A549 (cell line): ENCODE measurements around the gene FUT8. TPM values are rescaled to one million over a fixed set of nuclear protein-coding genes. Genes with fewer than 3 reads are reported as not detected.
"Not testable (repeated sequence)": the region's sequence is repeated elsewhere in the genome, so short reads cannot be mapped to it uniquely, and the experiment has no call there.

Source experiments
- ATAC-seq, 2 experiments: fragments of 200-7000 bp in 1 of 2; fragments of >200 bp in 1 of 2; cut with Nextera tagmentation in 1 of 2; cut with Tn5 transposase in 1 of 2; 3 replicates each; pipeline versions ENCODE4 v1.8.0 to v1.9.1; 2018 to 2020; ENCODE audit warnings: mild to moderate bottlenecking in 1 of 2, moderate library complexity in 1 of 2
- CTCF ChIA-PET: fragments of 300-600 bp; sonication (Branson Sonifier 250); formaldehyde crosslinking; extraction: SDS; loops from one replicate; lab custom pipeline; 2021; ENCODE audit warnings: antibody characterized with exemption, inconsistent platforms; lab: Yijun Ruan, JAX
- POLR2A ChIA-PET: fragments of 350-600 bp; formaldehyde crosslinking; extraction: SDS; loops from one replicate; lab custom pipeline; 2021; ENCODE audit warnings: antibody characterized with exemption, inconsistent platforms; lab: Yijun Ruan, JAX
- DNase-seq, 2 experiments: peaks; one replicate each; pipeline versions ENCODE4 v3.0.0 to v3.0.0-alpha.2; 2011 to 2016; ENCODE audit warnings: low read depth in 1 of 2, low spot score in 1 of 2
- FAIRE-seq: peaks from 2 replicates; lab custom pipeline; 2011; peaks lifted over from hg19 to GRCh38; lab: Jason Lieb, UNC
- H3K27ac ChIP-seq, 2 experiments: fragments of >200 bp; sonication (Bioruptor Twin); formaldehyde crosslinking; 3 replicates each; pipeline ENCODE4 v1.5.1; 2016 to 2017
- H3K4me1 ChIP-seq: fragments of >200 bp; sonication (Bioruptor Twin); formaldehyde crosslinking; 3 replicates; pipeline ENCODE4 v1.6.1; 2016
- H3K4me2 ChIP-seq: fragments of >200 bp; sonication (Bioruptor Twin); formaldehyde crosslinking; 3 replicates; pipeline ENCODE4 v1.6.1; 2016
- H3K4me3 ChIP-seq: fragments of >200 bp; sonication (Bioruptor Twin); formaldehyde crosslinking; 3 replicates; pipeline ENCODE4 v1.5.1; 2016
- H3K9me3 ChIP-seq: fragments of >200 bp; sonication (Bioruptor Twin); formaldehyde crosslinking; 3 replicates; pipeline ENCODE4 v1.6.1; 2016
- CBX2 ChIP-seq: fragments of 200-600 bp; sonication (generic); IDR thresholded peaks from 2 replicates; pipeline ENCODE4 v1.6.1; 2016; ENCODE audit warnings: low read depth, mild to moderate bottlenecking, borderline replicate concordance
- ESRRA ChIP-seq: fragments of 150-350 bp; IDR thresholded peaks from 2 replicates; pipeline ENCODE4 v1.6.1; 2014; ENCODE audit warnings: mild to moderate bottlenecking, low read length, borderline replicate concordance
- FOSL2 ChIP-seq, 2 experiments: fragments of 450-650 bp in 1 of 2; fragments of >200 bp in 1 of 2; sonication (Bioruptor Twin) in 1 of 2; formaldehyde crosslinking; IDR thresholded peaks; 2 replicates each; pipeline versions ENCODE4 v1.5.0 to v1.6.1; 2016 to 2020; ENCODE audit warnings: mild to moderate bottlenecking in 1 of 2, moderate library complexity in 1 of 2
- GATA3 ChIP-seq: IDR thresholded peaks from 2 replicates; pipeline ENCODE4 v1.6.1; 2012; ENCODE audit warnings: borderline replicate concordance
- HDAC2 ChIP-seq: fragments of 200-600 bp; sonication (generic); IDR thresholded peaks from 2 replicates; pipeline ENCODE4 v1.6.1; 2016
- KDM1A ChIP-seq: fragments of 200-600 bp; sonication (generic); IDR thresholded peaks from 2 replicates; pipeline ENCODE4 v1.6.1; 2016; ENCODE audit warnings: low read depth, mild to moderate bottlenecking
- MAZ ChIP-seq: fragments of 150-350 bp; IDR thresholded peaks from 2 replicates; pipeline ENCODE4 v1.6.1; 2014; ENCODE audit warnings: antibody characterized with exemption, low read depth, low read length, borderline replicate concordance
- POLR2A ChIP-seq: IDR thresholded peaks from 2 replicates; pipeline ENCODE4 v1.6.1; 2012; ENCODE audit warnings: mild to moderate bottlenecking, low read length
- RCOR1 ChIP-seq: fragments of 150-350 bp; IDR thresholded peaks from 2 replicates; pipeline ENCODE4 v1.6.1; 2014; ENCODE audit warnings: antibody characterized with exemption, low read length, low read depth
- RFX5 ChIP-seq: fragments of 450-650 bp; IDR thresholded peaks from 2 replicates; pipeline ENCODE4 v1.7.1; 2014; ENCODE audit warnings: antibody characterized with exemption, mild to moderate bottlenecking, moderate library complexity
- RNF2 ChIP-seq: fragments of 200-600 bp; sonication (generic); IDR thresholded peaks from 2 replicates; pipeline ENCODE4 v1.6.1; 2016; ENCODE audit warnings: low read depth, mild to moderate bottlenecking, antibody characterized with exemption, moderate library complexity, borderline replicate concordance
- SREBF2 ChIP-seq: fragments of 450-650 bp; IDR thresholded peaks from 2 replicates; pipeline ENCODE4 v1.6.1; 2014; ENCODE audit warnings: mild to moderate bottlenecking, moderate library complexity
- ZFP36 ChIP-seq: fragments of 450-650 bp; IDR thresholded peaks from 2 replicates; pipeline ENCODE4 v1.6.1; 2014; ENCODE audit warnings: borderline replicate concordance; ENCODE audit not compliant: partially characterized antibody
- WGBS: methylation state at CpG from one replicate; pipeline ENCODE4 v1.1.6; 2017; ENCODE audit errors: missing lambda C conversion rate; 5-methylcytosine and 5-hydroxymethylcytosine counted together
- polyA plus RNA-seq, 4 experiments: library from polyadenylated mRNA; depleted of rRNA in 3 of 4; stranded (reverse); fragments of >200 nt; fragmentation: RNase III in 1 of 4; extraction: RNeasy Plus Mini Kit Qiagen cat#74134 plus additional on column Dnase treatment in 1 of 4; gene quantifications; 2 replicates in 3 of 4; 3 replicates in 1 of 4; pipeline ENCODE4 v1.2.3, GENCODE V29; 2011 to 2017
- TF ChIP-seq, protein P1 (sequence below): fragments of 200-600 bp; sonication (generic); IDR thresholded peaks from 2 replicates; pipeline ENCODE4 v1.6.1; 2016; ENCODE audit warnings: antibody characterized with exemption, mild to moderate bottlenecking, moderate library complexity
- TF ChIP-seq, protein P2 (sequence below): fragments of 250-450 bp; sonication (Bioruptor Pico); IDR thresholded peaks from 2 replicates; pipeline ENCODE4 v1.5.0; 2021; ENCODE audit warnings: mild to moderate bottlenecking, moderate library complexity, borderline replicate concordance
- TF ChIP-seq, protein P3 (sequence below): fragments of >200 bp; sonication (Bioruptor Twin); formaldehyde crosslinking; IDR thresholded peaks from 2 replicates; pipeline ENCODE4 v1.6.1; 2016
- TF ChIP-seq, protein P4 (sequence below): IDR thresholded peaks from 2 replicates; pipeline ENCODE4 v1.6.1; 2012

FUT8 gene
- polyA plus RNA-seq, 2 of the 4 experiments (the other 2 are of a cell fraction), result 20.3 to 22.9 TPM

DNA sequence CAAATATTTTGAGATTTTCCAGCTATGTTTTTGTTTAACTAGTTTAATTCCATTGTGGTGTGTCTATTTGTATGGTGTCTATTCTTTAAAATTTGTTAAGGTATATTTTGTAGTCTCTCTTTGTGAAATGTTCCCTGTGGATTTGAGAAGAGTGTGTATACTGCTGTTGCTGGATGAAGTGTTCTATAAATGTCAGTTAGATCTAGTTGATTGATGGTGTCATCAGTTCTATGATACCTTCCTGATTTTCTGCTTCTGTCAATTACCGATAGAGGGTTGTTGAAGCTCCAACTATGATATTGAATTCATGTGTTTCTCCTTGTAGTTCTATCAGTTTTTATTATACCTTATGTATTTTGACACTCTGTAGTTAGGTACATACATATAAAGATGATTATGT is 53.1 kb downstream of the FUT8 start (continued):
- TF ChIP-seq, protein P1, sequence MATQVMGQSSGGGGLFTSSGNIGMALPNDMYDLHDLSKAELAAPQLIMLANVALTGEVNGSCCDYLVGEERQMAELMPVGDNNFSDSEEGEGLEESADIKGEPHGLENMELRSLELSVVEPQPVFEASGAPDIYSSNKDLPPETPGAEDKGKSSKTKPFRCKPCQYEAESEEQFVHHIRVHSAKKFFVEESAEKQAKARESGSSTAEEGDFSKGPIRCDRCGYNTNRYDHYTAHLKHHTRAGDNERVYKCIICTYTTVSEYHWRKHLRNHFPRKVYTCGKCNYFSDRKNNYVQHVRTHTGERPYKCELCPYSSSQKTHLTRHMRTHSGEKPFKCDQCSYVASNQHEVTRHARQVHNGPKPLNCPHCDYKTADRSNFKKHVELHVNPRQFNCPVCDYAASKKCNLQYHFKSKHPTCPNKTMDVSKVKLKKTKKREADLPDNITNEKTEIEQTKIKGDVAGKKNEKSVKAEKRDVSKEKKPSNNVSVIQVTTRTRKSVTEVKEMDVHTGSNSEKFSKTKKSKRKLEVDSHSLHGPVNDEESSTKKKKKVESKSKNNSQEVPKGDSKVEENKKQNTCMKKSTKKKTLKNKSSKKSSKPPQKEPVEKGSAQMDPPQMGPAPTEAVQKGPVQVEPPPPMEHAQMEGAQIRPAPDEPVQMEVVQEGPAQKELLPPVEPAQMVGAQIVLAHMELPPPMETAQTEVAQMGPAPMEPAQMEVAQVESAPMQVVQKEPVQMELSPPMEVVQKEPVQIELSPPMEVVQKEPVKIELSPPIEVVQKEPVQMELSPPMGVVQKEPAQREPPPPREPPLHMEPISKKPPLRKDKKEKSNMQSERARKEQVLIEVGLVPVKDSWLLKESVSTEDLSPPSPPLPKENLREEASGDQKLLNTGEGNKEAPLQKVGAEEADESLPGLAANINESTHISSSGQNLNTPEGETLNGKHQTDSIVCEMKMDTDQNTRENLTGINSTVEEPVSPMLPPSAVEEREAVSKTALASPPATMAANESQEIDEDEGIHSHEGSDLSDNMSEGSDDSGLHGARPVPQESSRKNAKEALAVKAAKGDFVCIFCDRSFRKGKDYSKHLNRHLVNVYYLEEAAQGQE, result no peak
- no peak for TF ChIP-seq CBX2
- TF ChIP-seq, protein P2, sequence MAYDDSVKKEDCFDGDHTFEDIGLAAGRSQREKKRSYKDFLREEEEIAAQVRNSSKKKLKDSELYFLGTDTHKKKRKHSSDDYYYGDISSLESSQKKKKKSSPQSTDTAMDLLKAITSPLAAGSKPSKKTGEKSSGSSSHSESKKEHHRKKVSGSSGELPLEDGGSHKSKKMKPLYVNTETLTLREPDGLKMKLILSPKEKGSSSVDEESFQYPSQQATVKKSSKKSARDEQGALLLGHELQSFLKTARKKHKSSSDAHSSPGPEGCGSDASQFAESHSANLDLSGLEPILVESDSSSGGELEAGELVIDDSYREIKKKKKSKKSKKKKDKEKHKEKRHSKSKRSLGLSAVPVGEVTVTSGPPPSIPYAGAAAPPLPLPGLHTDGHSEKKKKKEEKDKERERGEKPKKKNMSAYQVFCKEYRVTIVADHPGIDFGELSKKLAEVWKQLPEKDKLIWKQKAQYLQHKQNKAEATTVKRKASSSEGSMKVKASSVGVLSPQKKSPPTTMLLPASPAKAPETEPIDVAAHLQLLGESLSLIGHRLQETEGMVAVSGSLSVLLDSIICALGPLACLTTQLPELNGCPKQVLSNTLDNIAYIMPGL (CRISPR knock-in tag), result no peak
- TF ChIP-seq, protein P3, sequence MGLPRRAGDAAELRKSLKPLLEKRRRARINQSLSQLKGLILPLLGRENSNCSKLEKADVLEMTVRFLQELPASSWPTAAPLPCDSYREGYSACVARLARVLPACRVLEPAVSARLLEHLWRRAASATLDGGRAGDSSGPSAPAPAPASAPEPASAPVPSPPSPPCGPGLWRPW, result no peak
- TF ChIP-seq RFX5, result no peak
- TF ChIP-seq MAZ, result no peak

DNA sequence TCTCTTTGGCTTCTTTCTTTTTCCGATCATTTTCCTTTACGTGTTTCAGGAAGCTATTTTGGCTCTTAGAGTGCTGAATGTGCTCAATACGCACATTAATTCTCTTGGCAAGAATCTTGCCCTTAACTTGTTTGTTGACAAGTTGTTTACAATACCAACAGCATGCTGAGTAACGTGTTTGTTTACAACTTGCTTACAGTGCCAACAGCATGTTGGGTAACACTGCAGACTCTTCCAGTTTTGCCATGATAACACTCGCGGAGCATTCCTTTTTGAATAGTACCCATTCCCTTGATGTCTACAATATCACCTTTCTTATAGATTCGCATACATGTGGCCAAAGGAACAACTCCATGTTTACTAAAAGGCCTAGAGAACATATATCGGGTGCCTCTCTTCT is 55.4 kb downstream of the FUT8 start:
- 88% methylated on average over 8 of the region's 8 CpGs for WGBS
- H3K4me3 ChIP-seq, FAIRE-seq, CTCF ChIA-PET, H3K4me2 ChIP-seq, H3K27ac ChIP-seq, ATAC-seq, POLR2A ChIA-PET, H3K9me3 ChIP-seq, H3K4me1 ChIP-seq: not testable (repeated sequence)
- DNase-seq, result peak in 1 of 2 experiments; percentile 7

DNA sequence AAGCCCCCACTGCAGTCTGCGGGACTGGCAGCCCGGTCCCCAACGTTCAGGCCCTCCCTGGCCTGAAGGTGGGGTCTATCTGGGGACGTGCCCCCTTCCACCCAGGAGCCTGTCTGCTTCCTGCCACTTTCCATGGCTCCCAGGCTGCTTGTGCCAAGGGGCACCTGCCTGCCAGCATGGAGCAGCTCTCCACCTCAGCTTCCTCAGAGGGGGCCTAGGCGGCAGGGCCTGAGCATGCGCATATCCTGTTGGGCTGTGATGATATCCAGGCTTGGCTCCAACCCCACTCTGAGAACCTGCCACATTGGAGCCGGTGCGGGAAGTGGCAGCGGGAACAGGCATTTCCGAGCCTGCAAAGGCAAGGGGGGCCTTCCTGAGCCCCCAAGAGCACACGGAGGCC is 57.4 kb downstream of the FUT8 start:
- Histone ChIP-seq H3K27ac (no peak overlapping the region), H3K4me3 (no peak overlapping the region), H3K4me1 (no peaks in the 10 kb centered on the region), H3K4me2 (no peak overlapping the region), H3K9me3 (no peaks in the 10 kb centered on the region)
- ChIA-PET POLR2A (no interaction called here), CTCF (interaction anchor here (0.9 to 1.4 kb wide), 2 partner anchors 9 to 13 kb away, joined by 3 read pairs; no protein-coding TSS in a partner anchor)
- WGBS, result 97% methylated on average over 5 of the region's 11 CpGs
- DNase-seq (no peak), FAIRE-seq (no peak), ATAC-seq (no peak)
- TF ChIP-seq, protein P2 (CRISPR knock-in tag), result no peak
- TF ChIP-seq FOSL2 (IDR thresholded peaks at IDR 0.05), result no peak
- no peak for TF ChIP-seq FOSL2 (CRISPR knock-in tag; IDR thresholded peaks at IDR 0.05)
- TF ChIP-seq, protein P4, sequence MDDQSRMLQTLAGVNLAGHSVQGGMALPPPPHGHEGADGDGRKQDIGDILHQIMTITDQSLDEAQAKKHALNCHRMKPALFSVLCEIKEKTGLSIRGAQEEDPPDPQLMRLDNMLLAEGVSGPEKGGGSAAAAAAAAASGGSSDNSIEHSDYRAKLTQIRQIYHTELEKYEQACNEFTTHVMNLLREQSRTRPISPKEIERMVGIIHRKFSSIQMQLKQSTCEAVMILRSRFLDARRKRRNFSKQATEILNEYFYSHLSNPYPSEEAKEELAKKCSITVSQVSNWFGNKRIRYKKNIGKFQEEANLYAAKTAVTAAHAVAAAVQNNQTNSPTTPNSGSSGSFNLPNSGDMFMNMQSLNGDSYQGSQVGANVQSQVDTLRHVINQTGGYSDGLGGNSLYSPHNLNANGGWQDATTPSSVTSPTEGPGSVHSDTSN, result no peak
- no peak for TF ChIP-seq RNF2
- no peak for TF ChIP-seq ESRRA
- TF ChIP-seq RCOR1, result no peak
- TF ChIP-seq POLR2A, result no peak
- no peak for TF ChIP-seq HDAC2
- TF ChIP-seq SREBF2, result no peak
- TF ChIP-seq KDM1A, result no peak
- TF ChIP-seq GATA3, result no peak
- no peak for TF ChIP-seq ZFP36
